GM13976 (cell line): ENCODE results near the gene DDA1.

Experiments used
- DNase-seq: peaks from one replicate; pipeline ENCODE4 v3.0.0; 2012; ENCODE audit warnings: low spot score
- CTCF ChIP-seq: IDR thresholded peaks from 2 replicates; pipeline ENCODE4 v1.5.1; 2012; ENCODE audit warnings: borderline replicate concordance, mild to moderate bottlenecking; ENCODE audit not compliant: insufficient read depth; ENCODE audit errors: extremely low read depth, missing control alignments, control extremely low read depth
- in situ Hi-C: fragments of 300-500 bp; cut with MboI; formaldehyde crosslinking; loops from one replicate; pipeline ENCODE4 v1.12.0; 2022; ENCODE audit warnings: low sequenced_read_pairs, mixed read lengths, inconsistent platforms; ENCODE audit not compliant: unreplicated experiment

Gene DDA1

GRCh38 chr19:17281391-17282304 lies 27.7 kb upstream of the DDA1 start, which contains the start of gene ANKLE1:
Gene ANKLE1 (plus strand): TSS chr19:17281901. CDS start chr19:17281921, 20 bp downstream.
- no peak for TF ChIP-seq CTCF
- DNase-seq = peak; percentile 86
- in situ Hi-C loops = loop anchor here (10.0 kb wide), 1 partner anchor 217 kb away; no protein-coding TSS in a partner anchor

GRCh38 chr19:17282488-17283125 lies 26.8 kb upstream of the DDA1 start:
- in situ Hi-C loops = loop anchor here (10.0 kb wide), 1 partner anchor 218 kb away; no protein-coding TSS in a partner anchor
- peak; percentile 92 for TF ChIP-seq CTCF
- peak; percentile 93 for DNase-seq

GRCh38 chr19:17283504-17283996 lies 25.8 kb upstream of the DDA1 start:
- in situ Hi-C loops = loop anchor here (10.0 kb wide), 1 partner anchor 219 kb away; no protein-coding TSS in a partner anchor
- DNase-seq = no peak
- TF ChIP-seq CTCF = no peak

- in situ Hi-C loops = loop anchor here (10.0 kb wide), 1 partner anchor 221 kb away; no protein-coding TSS in a partner anchor
- no peak for TF ChIP-seq CTCF
- DNase-seq = no peak
Measured at GRCh38 chr19:17285415-17286135, 23.8 kb upstream of the DDA1 start.

GRCh38 chr19:17286263-17286662 lies 23.1 kb upstream of the DDA1 start:
- in situ Hi-C loops = loop anchor here (10.0 kb wide), 1 partner anchor 221 kb away; no protein-coding TSS in a partner anchor

More at GRCh38 chr19:17286263-17286662, 23.1 kb upstream of the DDA1 start:
- DNase-seq = no peak
- TF ChIP-seq CTCF = no peak
